ENCODE measurements around the gene COMMD1.

DNA sequence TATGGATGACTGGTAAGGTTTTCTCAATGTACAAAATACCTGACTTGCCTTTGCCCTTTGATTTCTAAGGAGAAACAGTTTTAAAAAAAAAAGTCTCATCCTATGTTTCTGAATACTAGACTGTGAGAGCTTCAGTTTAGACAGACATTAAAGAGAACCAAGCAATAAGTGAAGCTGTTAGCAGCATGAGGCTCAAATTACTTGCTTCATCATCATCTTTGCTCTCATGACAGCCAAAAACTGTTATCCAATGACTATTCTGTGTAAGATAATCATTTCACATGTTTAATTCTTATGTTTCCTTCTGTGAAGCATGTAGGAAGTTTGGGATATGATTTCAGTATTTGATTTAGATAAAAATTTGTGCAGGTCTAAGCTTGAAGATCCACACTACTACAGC is 129.2 kb downstream of the COMMD1 start:
- TF ChIP-seq, protein P1, sequence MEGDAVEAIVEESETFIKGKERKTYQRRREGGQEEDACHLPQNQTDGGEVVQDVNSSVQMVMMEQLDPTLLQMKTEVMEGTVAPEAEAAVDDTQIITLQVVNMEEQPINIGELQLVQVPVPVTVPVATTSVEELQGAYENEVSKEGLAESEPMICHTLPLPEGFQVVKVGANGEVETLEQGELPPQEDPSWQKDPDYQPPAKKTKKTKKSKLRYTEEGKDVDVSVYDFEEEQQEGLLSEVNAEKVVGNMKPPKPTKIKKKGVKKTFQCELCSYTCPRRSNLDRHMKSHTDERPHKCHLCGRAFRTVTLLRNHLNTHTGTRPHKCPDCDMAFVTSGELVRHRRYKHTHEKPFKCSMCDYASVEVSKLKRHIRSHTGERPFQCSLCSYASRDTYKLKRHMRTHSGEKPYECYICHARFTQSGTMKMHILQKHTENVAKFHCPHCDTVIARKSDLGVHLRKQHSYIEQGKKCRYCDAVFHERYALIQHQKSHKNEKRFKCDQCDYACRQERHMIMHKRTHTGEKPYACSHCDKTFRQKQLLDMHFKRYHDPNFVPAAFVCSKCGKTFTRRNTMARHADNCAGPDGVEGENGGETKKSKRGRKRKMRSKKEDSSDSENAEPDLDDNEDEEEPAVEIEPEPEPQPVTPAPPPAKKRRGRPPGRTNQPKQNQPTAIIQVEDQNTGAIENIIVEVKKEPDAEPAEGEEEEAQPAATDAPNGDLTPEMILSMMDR (IDR thresholded peaks at IDR 0.05; ENCODE audit: insufficient read depth, low read length, poor library complexity, severe bottlenecking) = no peak
- no peak for TF ChIP-seq EZH2phosphoT487 (conservative IDR thresholded peaks at IDR 0.05; ENCODE audit: low read length)

Measured in SU-DHL-6 (cell line).